ENCODE results near the gene CSNK1A1.

DNA sequence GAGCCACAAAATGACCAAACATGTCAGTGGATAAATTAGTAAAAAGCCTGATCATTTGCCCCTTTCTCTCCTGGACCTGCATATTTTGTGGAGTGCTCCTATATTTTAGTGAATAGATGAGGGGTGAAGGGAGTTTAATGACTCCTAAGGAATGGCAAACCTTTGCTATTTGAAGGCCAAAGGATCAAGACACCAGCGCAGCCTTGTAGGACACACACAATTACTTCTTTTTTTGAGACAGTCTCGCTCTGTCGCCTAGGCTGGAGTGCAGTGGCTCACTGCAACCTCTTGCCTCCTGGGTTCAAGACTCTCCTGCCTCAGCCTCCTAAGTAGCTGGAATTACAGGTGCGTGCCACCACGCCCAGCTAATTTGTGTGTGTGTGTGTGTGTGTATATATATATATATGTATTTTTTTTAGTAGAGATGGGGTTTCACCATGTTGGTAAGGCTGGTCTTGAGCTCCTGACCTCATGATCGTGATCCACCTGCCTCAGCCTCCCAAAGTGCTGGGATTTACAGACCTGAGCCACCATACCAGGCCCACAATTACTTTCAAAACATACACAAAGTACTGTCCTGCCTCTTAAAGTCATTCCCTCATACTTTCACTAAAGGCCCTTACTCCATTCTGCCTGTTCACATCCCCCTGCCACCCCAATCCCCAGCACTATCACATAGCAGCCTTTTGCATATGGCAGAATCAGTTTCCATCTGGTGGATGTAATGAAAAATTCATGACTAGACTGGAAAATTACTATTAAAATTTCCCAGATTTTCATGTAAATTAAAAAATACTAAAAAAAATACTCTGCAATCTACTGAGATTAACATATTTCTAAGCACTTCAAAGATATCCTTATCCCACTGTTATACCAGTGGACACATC is 60.4 kb downstream of the CSNK1A1 start:
- TF ChIP-seq CTCF (conservative IDR thresholded peaks at IDR 0.05; ENCODE audit: low read depth, low read length) (no peak), POLR2A (IDR thresholded peaks at IDR 0.05; ENCODE audit: low read depth, low read length) (0 out of 2 replicates have a peak, but pooled peaks have one; percentile 4), SMC3 (IDR thresholded peaks at IDR 0.05; ENCODE audit: low read depth, low read length) (no peak), RAD21 (IDR thresholded peaks at IDR 0.05; ENCODE audit: low read length) (no peak), MXI1 (IDR thresholded peaks at IDR 0.05; ENCODE audit: borderline replicate concordance, low read depth, low read length) (no peak), RCOR1 (IDR thresholded peaks at IDR 0.05; ENCODE audit: insufficient replicate concordance, low read length) (no peak), FOS (IDR thresholded peaks at IDR 0.05; ENCODE audit: low read depth, low read length) (no peak)
- TF ChIP-seq, protein P1, sequence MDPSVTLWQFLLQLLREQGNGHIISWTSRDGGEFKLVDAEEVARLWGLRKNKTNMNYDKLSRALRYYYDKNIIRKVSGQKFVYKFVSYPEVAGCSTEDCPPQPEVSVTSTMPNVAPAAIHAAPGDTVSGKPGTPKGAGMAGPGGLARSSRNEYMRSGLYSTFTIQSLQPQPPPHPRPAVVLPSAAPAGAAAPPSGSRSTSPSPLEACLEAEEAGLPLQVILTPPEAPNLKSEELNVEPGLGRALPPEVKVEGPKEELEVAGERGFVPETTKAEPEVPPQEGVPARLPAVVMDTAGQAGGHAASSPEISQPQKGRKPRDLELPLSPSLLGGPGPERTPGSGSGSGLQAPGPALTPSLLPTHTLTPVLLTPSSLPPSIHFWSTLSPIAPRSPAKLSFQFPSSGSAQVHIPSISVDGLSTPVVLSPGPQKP (IDR thresholded peaks at IDR 0.05; ENCODE audit: borderline replicate concordance, low read depth, low read length) = no peak
